ENCODE results near the gene KIF3C.

GRCh38 chr2:26009567-26009963, 27.3 kb upstream of the KIF3C start:
- TF ChIP-seq YY1 (IDR thresholded peaks at IDR 0.05; ENCODE audit: insufficient read depth, insufficient read length) (no peak), ZNF274 (IDR thresholded peaks at IDR 0.05; ENCODE audit: low read depth, low read length) (no peak)

Data from NT2/D1 (cell line).